CD4-positive, CD25-positive, alpha-beta regulatory T cell (primary cell): ENCODE data around the gene BTRC. TPM values are rescaled to one million over a fixed set of nuclear protein-coding genes. Genes with fewer than 3 reads are reported as not detected.
A peak's percentile ranks its signal among the peaks of the same experiment; 100 is the strongest.

ENCODE experiments used
- ATAC-seq, 2 donors: fragments of 150-1000 bp; cut with Tn5 transposase; one replicate each; pipeline ENCODE4 v1.10.0; 2021; ENCODE audit warnings: low read depth in 2 of 2, moderate number of reproducible peaks in 2 of 2, moderate library complexity in 1 of 2
- DNase-seq, 3 donors: peaks; one replicate each; pipeline versions ENCODE4 v3.0.0 to v3.0.0-alpha.2; 2012 to 2022; ENCODE audit warnings: mixed read lengths in 1 of 3
- H3K27ac ChIP-seq: one replicate; pipeline ENCODE4 v1.7.0; 2013; ENCODE audit warnings: mild to moderate bottlenecking, low read length; ENCODE audit not compliant: insufficient read depth, poor library complexity, severe bottlenecking
- H3K27me3 ChIP-seq: one replicate; pipeline ENCODE4 v1.7.0; 2013; ENCODE audit warnings: low read length; ENCODE audit not compliant: control insufficient read depth, insufficient read depth
- H3K36me3 ChIP-seq: one replicate; pipeline ENCODE4 v1.7.0; 2013; ENCODE audit warnings: mild to moderate bottlenecking, low read length, moderate library complexity; ENCODE audit not compliant: control insufficient read depth, insufficient read depth
- H3K4me1 ChIP-seq: 2 replicates; pipeline ENCODE4 v1.7.0; 2013; ENCODE audit warnings: mild to moderate bottlenecking, low read length; ENCODE audit not compliant: insufficient read depth, control insufficient read depth, poor library complexity, severe bottlenecking
- H3K4me3 ChIP-seq: one replicate; pipeline ENCODE4 v1.7.0; 2013; ENCODE audit warnings: low read depth, mild to moderate bottlenecking, low read length, moderate library complexity
- H3K9me3 ChIP-seq, 2 experiments: 1 replicate in 1 of 2; 2 replicates in 1 of 2; pipeline ENCODE4 v1.7.0; 2013; ENCODE audit warnings: low read length in 2 of 2, mild to moderate bottlenecking in 1 of 2, moderate library complexity in 1 of 2; ENCODE audit not compliant: control insufficient read depth in 2 of 2
- H3K27ac Mint-ChIP-seq, 3 donors: one replicate each; pipeline ENCODE4 v1.8.0; 2020 to 2022; ENCODE audit warnings: mild to moderate bottlenecking in 3 of 3, mixed read lengths in 3 of 3, moderate library complexity in 2 of 3
- H3K27me3 Mint-ChIP-seq: one replicate; pipeline ENCODE4 v1.8.0; 2022; ENCODE audit warnings: mild to moderate bottlenecking, mixed read lengths
- H3K36me3 Mint-ChIP-seq: one replicate; pipeline ENCODE4 v1.8.0; 2020; ENCODE audit warnings: mixed read lengths
- H3K4me1 Mint-ChIP-seq, 4 donors: one replicate each; pipeline ENCODE4 v1.8.0; 2020 to 2022; ENCODE audit warnings: mixed read lengths in 4 of 4, mild to moderate bottlenecking in 1 of 4
- H3K4me3 Mint-ChIP-seq, 4 donors: one replicate each; pipeline ENCODE4 v1.8.0; 2020 to 2022; ENCODE audit warnings: mild to moderate bottlenecking in 4 of 4, mixed read lengths in 4 of 4, moderate library complexity in 3 of 4
- H3K9me3 Mint-ChIP-seq, 7 donors: one replicate each; pipeline ENCODE4 v1.8.0; 2020 to 2022; ENCODE audit warnings: mixed read lengths in 7 of 7, mild to moderate bottlenecking in 3 of 7, moderate library complexity in 2 of 7
- polyA plus RNA-seq, 4 donors: library from polyadenylated mRNA; unstranded; fragments of 300-500 nt; fragmentation: Illumina TruSeq; gene quantifications; one replicate each; pipeline ENCODE4 v1.2.3, GENCODE V29; 2021
- total RNA-seq: library from RNA; stranded (reverse); gene quantifications from one replicate; pipeline ENCODE4 v1.2.3, GENCODE V29; 2022

BTRC gene
- total and polyA plus RNA-seq, 5 donors from 2014 or later = 6.1 to 17.8 (median 8.9) TPM

DNA sequence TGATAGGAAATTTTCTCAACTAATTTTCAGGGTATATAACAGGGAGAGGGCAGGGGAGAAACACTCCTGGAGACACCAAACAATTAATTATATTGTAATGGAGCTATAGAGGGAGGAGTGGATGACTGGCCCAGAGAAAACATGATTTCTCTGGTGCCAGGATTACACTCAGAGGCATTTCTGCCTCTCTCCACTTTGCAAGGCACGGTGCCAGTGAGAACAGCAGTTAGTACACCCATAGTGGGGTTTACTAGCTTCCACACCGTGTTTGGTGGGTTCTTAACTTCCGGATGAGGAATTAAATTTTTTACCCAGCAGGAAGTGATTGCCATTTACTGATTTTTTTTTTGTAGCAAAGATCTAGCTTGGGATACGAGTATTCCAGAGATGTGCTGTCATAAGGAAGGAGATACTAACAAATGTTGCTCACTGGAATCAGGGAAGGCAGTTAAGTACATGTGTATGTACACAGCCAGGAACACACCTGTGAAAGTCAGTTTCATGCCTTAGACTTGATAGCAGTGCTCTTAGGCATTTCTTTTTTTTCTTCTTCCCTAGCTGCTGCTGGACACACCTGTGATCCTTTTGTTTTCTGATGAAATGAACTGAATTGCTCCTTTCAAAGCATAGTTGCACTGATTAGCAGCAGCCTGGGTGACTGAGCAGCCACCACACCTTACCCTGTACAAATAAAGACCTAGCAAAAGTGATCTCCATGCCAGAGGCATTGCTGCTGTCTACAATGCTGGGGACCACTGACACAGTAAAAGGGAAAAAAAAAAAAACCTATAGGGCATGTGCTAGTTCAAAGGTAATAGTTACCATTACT is 176.0 kb downstream of the BTRC start:
- ATAC-seq (no peak), DNase-seq (no peak)
- H3K4me3 ChIP-seq = no peak overlapping the region
- peaks cover 0 to 2% (median 0%) of the 10 kb centered on the region in 4 donors for H3K4me1 Mint-ChIP-seq
- H3K36me3 ChIP-seq = peaks cover 34% of the 10 kb centered on the region
- no peak overlapping the region for H3K27ac ChIP-seq
- no peaks in the 10 kb centered on the region for H3K4me1 ChIP-seq
- no peak overlapping the region for H3K4me3 Mint-ChIP-seq
- no peak overlapping the region for H3K27ac Mint-ChIP-seq
- H3K27me3 ChIP-seq = no peaks in the 10 kb centered on the region
- H3K9me3 Mint-ChIP-seq = no peaks in the 10 kb centered on the region
- no peaks in the 10 kb centered on the region for H3K9me3 ChIP-seq
- peaks cover 40% of the 10 kb centered on the region for H3K36me3 Mint-ChIP-seq
- no peaks in the 10 kb centered on the region for H3K27me3 Mint-ChIP-seq

DNA sequence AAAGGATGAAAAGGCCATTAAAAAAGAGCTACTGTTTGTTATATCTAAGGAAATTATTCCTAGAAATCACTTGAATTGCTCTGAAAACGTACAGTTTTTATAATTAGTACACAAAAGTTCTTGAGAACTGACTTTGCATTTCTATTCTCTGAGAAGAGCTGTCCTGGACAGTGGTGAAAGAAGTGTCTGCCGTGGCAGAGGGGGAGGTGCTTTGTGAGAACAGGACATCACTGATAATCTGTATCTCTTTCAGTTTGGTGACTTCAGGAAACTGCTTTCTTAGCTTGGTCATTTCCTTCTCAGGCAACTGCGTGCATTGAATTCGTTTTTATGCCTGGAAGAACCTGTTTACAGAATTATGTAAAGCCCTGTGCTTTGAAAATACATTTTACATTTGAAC is 182.0 kb downstream of the BTRC start:
- Mint-ChIP-seq H3K9me3 (no peaks in the 10 kb centered on the region), H3K27me3 (no peaks in the 10 kb centered on the region), H3K4me3 (no peak overlapping the region), H3K4me1 (peaks cover 0 to 5% (median under 1%) of the 10 kb centered on the region in 4 donors), H3K36me3 (peaks cover 56% of the 10 kb centered on the region), H3K27ac (no peak overlapping the region)
- H3K36me3 ChIP-seq = peaks cover 24% of the 10 kb centered on the region
- no peaks in the 10 kb centered on the region for H3K9me3 ChIP-seq
- ATAC-seq = no peak
- no peaks in the 10 kb centered on the region for H3K27me3 ChIP-seq
- no peaks in the 10 kb centered on the region for H3K4me1 ChIP-seq
- no peak overlapping the region for H3K27ac ChIP-seq
- peak in 1 of 3 donors; percentile 17 for DNase-seq
- no peak overlapping the region for H3K4me3 ChIP-seq

DNA sequence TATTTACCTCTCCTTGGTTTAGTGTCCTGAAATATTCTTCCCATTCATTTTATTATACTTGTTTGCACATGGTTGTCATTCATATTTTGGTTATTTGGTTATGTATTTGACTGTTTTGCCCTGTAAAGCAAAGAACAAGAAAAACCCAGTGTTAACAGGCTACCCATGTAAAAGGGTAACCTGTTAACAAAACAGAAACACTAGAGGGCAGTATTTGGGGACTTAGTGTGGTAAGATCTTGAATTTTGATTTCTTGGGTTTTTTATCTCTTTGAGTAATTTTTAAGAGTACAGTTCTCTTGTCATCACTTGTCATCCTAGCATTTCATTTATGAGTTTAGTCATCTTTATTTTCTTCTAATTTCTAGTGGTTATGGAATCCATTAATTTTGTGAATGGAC is 182.8 kb downstream of the BTRC start:
- Mint-ChIP-seq H3K4me1 (peaks cover 0 to 5% (median under 1%) of the 10 kb centered on the region in 4 donors), H3K27me3 (no peaks in the 10 kb centered on the region), H3K27ac (no peak overlapping the region), H3K36me3 (peaks cover 51% of the 10 kb centered on the region), H3K9me3 (no peaks in the 10 kb centered on the region), H3K4me3 (no peak overlapping the region)
- Histone ChIP-seq H3K36me3 (peaks cover 24% of the 10 kb centered on the region), H3K4me1 (no peaks in the 10 kb centered on the region), H3K9me3 (no peaks in the 10 kb centered on the region), H3K4me3 (no peak overlapping the region), H3K27me3 (no peaks in the 10 kb centered on the region), H3K27ac (no peak overlapping the region)
- DNase-seq = peak in 2 of 3 donors; percentile 33 to 75
- ATAC-seq = no peak

DNA sequence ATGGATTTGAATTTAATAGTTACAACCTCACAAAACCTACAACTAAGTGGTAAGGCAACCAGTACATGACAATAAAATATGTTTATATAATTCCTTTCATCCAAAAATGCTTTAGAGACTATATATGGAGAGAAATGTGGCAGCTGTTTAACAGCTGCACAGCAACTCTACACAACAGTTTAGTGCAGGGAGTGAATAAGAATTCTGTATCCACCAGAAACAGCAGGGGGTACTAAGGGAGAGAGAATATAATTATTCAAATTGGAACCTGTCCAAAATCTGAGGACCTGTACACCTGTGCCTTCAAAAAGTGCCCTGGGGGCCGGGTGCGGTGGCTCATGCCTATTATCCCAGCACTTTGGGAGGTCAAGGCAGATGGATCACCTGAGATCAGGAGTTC is 184.5 kb downstream of the BTRC start:
- H3K4me1 Mint-ChIP-seq = peaks cover 0 to 5% (median 0%) of the 10 kb centered on the region in 4 donors
- H3K36me3 Mint-ChIP-seq = peaks cover 41% of the 10 kb centered on the region
- no peaks in the 10 kb centered on the region for H3K4me1 ChIP-seq
- no peaks in the 10 kb centered on the region for H3K9me3 Mint-ChIP-seq
- DNase-seq = no peak
- H3K27me3 Mint-ChIP-seq = no peaks in the 10 kb centered on the region
- no peak overlapping the region for H3K27ac Mint-ChIP-seq
- H3K27ac ChIP-seq = no peak overlapping the region
- H3K9me3 ChIP-seq = no peaks in the 10 kb centered on the region
- no peak for ATAC-seq
- peaks cover 19% of the 10 kb centered on the region for H3K36me3 ChIP-seq
- H3K4me3 Mint-ChIP-seq = no peak overlapping the region
- H3K4me3 ChIP-seq = no peak overlapping the region
- no peaks in the 10 kb centered on the region for H3K27me3 ChIP-seq

DNA sequence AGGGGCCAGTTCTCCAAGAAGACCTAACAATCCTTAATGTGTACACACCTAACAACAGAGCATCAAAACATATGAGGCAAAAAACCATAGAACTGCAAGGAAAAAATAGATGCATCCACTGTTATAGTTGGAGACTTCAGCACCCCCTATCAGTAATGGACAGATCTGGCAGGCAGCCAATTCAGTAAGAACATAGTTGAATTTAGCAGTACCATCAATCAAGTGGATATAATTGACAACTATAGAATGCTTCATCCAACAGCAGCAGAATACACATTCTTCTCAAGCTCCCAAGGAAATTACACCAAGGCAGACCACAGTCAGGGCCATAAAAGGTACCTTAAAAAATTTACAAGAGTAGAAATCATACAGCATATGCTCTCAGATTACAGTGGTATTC is 191.9 kb downstream of the BTRC start:
- Histone ChIP-seq H3K4me1 (no peaks in the 10 kb centered on the region), H3K9me3 (no peaks in the 10 kb centered on the region), H3K27me3 (no peaks in the 10 kb centered on the region), H3K27ac (no peak overlapping the region), H3K4me3 (no peak overlapping the region), H3K36me3 (peaks cover 7% of the 10 kb centered on the region)
- ATAC-seq = no peak
- Mint-ChIP-seq H3K27me3 (no peaks in the 10 kb centered on the region), H3K4me3 (no peak overlapping the region), H3K9me3 (no peaks in the 10 kb centered on the region), H3K4me1 (peaks cover 0 to 5% (median 0%) of the 10 kb centered on the region in 4 donors), H3K27ac (no peak overlapping the region), H3K36me3 (peaks cover 31% of the 10 kb centered on the region)
- DNase-seq = no peak

DNA sequence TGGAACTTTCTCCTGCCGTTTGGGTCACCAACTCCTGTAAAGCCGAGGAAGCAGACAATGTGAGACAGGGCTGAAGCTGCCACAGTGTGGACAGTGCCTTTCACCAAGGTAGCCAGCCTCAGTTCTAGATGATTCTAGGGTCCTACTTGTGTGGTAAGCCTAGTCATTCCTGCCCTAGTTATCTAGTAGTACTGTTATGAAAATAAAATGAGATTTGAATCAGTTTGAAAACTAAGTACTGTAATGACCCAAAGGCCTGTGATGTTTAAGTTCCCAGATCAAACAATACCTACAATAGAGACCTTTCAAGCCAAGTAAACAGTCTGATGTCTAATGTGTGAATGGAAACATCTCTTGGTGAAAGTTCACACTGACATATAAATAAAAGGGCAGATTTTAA is 197.0 kb downstream of the BTRC start:
- no peaks in the 10 kb centered on the region for H3K4me1 Mint-ChIP-seq

DNA sequence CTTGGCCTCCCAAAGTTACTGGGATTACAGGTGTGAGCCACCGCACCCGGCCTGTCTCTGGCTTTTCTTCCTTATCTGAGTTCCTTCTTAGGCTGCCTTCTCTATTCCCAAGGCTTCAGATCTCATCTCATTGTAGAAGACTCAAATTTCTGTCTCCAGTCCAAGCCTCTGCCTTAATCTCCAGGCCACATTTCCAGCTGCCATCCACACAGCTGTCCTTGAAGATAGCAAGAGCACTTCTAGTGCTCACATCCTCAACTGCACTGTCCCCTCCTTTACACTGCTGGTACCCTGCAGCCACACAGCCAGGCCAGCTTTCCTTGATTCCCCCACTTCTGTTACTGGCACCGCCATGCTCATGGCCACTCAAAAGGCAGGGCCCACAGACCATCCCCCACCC is 198.5 kb downstream of the BTRC start:
- no peak for ATAC-seq
- Histone ChIP-seq H3K4me3 (no peak overlapping the region), H3K9me3 (no peaks in the 10 kb centered on the region), H3K27ac (no peak overlapping the region), H3K27me3 (no peaks in the 10 kb centered on the region), H3K36me3 (peaks cover 24% of the 10 kb centered on the region), H3K4me1 (no peaks in the 10 kb centered on the region)
- Mint-ChIP-seq H3K4me3 (no peak overlapping the region), H3K27ac (no peak overlapping the region), H3K27me3 (no peaks in the 10 kb centered on the region), H3K4me1 (peaks cover 0 to 2% (median under 1%) of the 10 kb centered on the region in 4 donors), H3K36me3 (peaks cover 48% of the 10 kb centered on the region), H3K9me3 (no peaks in the 10 kb centered on the region)
- no peak for DNase-seq

More for the DNA sequence above, 197.0 kb downstream of the BTRC start:
- H3K27me3 ChIP-seq = no peaks in the 10 kb centered on the region
- peaks cover 54% of the 10 kb centered on the region for H3K36me3 Mint-ChIP-seq
- no peak overlapping the region for H3K27ac Mint-ChIP-seq
- DNase-seq (no peak), ATAC-seq (no peak)
- no peaks in the 10 kb centered on the region for H3K9me3 ChIP-seq
- peaks cover 24% of the 10 kb centered on the region for H3K36me3 ChIP-seq
- H3K4me3 Mint-ChIP-seq = no peak overlapping the region
- no peaks in the 10 kb centered on the region for H3K9me3 Mint-ChIP-seq
- H3K27ac ChIP-seq = no peak overlapping the region
- H3K27me3 Mint-ChIP-seq = no peaks in the 10 kb centered on the region
- no peaks in the 10 kb centered on the region for H3K4me1 ChIP-seq
- no peak overlapping the region for H3K4me3 ChIP-seq

DNA sequence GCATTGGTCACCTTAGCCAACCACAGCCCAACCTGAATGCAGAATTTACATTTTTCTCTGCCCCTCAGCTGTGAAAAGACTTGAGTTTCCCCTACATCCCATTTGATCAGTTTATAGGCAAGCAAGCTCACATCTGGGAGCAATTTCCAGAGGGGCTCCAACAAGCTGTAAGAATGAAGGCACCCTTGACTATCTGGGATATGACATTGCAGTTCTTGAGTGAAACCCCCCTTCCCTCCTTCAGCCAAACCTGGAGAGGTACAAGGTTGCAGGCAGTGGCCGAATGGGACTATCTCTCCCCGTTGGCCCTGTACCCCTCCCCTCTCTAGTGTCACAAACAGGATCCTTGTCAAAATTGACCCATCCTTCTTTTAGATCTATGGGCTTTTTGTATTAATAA is 203.6 kb downstream of the BTRC start:
- Histone ChIP-seq H3K36me3 (peaks cover 9% of the 10 kb centered on the region), H3K4me1 (peaks cover 14% of the 10 kb centered on the region), H3K27me3 (no peaks in the 10 kb centered on the region), H3K9me3 (no peaks in the 10 kb centered on the region), H3K4me3 (no peak overlapping the region), H3K27ac (peak overlapping the region; percentile 8)
- Mint-ChIP-seq H3K4me1 (peaks cover 0 to 26% (median 11%) of the 10 kb centered on the region in 4 donors), H3K36me3 (peaks cover 27% of the 10 kb centered on the region), H3K9me3 (no peaks in the 10 kb centered on the region), H3K27ac (peak overlapping the region in 1 of 3 donors; percentile 54), H3K27me3 (no peaks in the 10 kb centered on the region), H3K4me3 (no peak overlapping the region)
- DNase-seq (no peak), ATAC-seq (no peak)
